ENCODE results near the gene CDK3.

- TF ChIP-seq CTCF (IDR thresholded peaks at IDR 0.05), result no peak
- TF ChIP-seq POLR2AphosphoS5 (IDR thresholded peaks at IDR 0.05), result no peak
- no peak for TF ChIP-seq POLR2A (IDR thresholded peaks at IDR 0.05)
- no peak for TF ChIP-seq EP300 (IDR thresholded peaks at IDR 0.05; ENCODE audit: low read depth)
These were observed 50.9 kb downstream of the CDK3 start for GRCh38 chr17:76051561-76051960.
